Astrocyte of the cerebellum (primary cell): ENCODE results near the gene KHDRBS1.
A peak's percentile ranks its signal among the peaks of the same experiment; 100 is the strongest.
"Not testable (repeated sequence)": the region's sequence is repeated elsewhere in the genome, so short reads cannot be mapped to it uniquely, and the experiment has no call there.

ENCODE experiments used
- DNase-seq: peaks from one replicate; pipeline ENCODE4 v3.0.0-alpha.2; 2011; ENCODE audit warnings: low read depth
- H3K4me3 ChIP-seq: 2 replicates; pipeline ENCODE4 v1.5.1; 2011; ENCODE audit warnings: mild to moderate bottlenecking, low read depth, low read length, moderate library complexity
- CTCF ChIP-seq: IDR thresholded peaks from 2 replicates; pipeline ENCODE4 v1.5.1; 2012; ENCODE audit warnings: low read length, low read depth, moderate library complexity, mild to moderate bottlenecking; ENCODE audit errors: missing control alignments
- in situ Hi-C: cut with HindIII; loops from 2 replicates; pipeline ENCODE4 v1.10.0; 2017; ENCODE audit warnings: low sequenced_read_pairs

The KHDRBS1 gene

GRCh38 chr1:32055416-32055815, 41.7 kb downstream of the KHDRBS1 start:
- H3K4me3 ChIP-seq, result no peak overlapping the region
- TF ChIP-seq CTCF, result no peak
- in situ Hi-C loops, result no loop called here
- DNase-seq, result no peak

GRCh38 chr1:32056598-32056997, 42.9 kb downstream of the KHDRBS1 start:
- DNase-seq, result no peak
- in situ Hi-C loops, result no loop called here
- no peak overlapping the region for H3K4me3 ChIP-seq
- no peak for TF ChIP-seq CTCF

GRCh38 chr1:32060914-32061313, 47.2 kb downstream of the KHDRBS1 start:
- no peak for TF ChIP-seq CTCF
- no peak overlapping the region for H3K4me3 ChIP-seq
- in situ Hi-C loops, result no loop called here
- DNase-seq, result no peak

- no peak for TF ChIP-seq CTCF
- in situ Hi-C loops, result no loop called here
- H3K4me3 ChIP-seq, result no peak overlapping the region
- no peak for DNase-seq
Measured at GRCh38 chr1:32062867-32063230, 49.2 kb downstream of the KHDRBS1 start.

- DNase-seq, result peak; percentile 63
- H3K4me3 ChIP-seq, result no peak overlapping the region
- TF ChIP-seq CTCF, result peak; percentile 51
- in situ Hi-C loops, result no loop called here
Measured at GRCh38 chr1:32063261-32063681, 49.6 kb downstream of the KHDRBS1 start.

- in situ Hi-C loops, DNase-seq, H3K4me3 ChIP-seq: not testable (repeated sequence)
Measured at GRCh38 chr1:32065613-32066488, 52.2 kb downstream of the KHDRBS1 start.

GRCh38 chr1:32066489-32066873, 52.8 kb downstream of the KHDRBS1 start:
- no peak overlapping the region for H3K4me3 ChIP-seq

More at GRCh38 chr1:32066489-32066873, 52.8 kb downstream of the KHDRBS1 start:
- DNase-seq, result no peak
- in situ Hi-C loops, result no loop called here
- TF ChIP-seq CTCF, result no peak
